ENCODE measurements around the gene RAC3. TPM values are rescaled to one million over a fixed set of nuclear protein-coding genes. Genes with fewer than 3 reads are reported as not detected.

Gene RAC3
- total and polyA plus RNA-seq, 2 of the 8 experiments (the other 6 are each of a cell fraction or from before 2014, with no cell fraction given) = 177 to 299 TPM

GRCh38 chr17:82020572-82021106 is 10.8 kb upstream of the RAC3 start:
- Histone ChIP-seq H3K23ac (ENCODE audit: insufficient read length) (no peak overlapping the region), H3K9ac (replicated peaks in 1 of 4; ENCODE audit: extremely low read depth in 1 of 4, low read depth in 3 of 4, low read length in 3 of 4) (no peak overlapping the region), H3K56ac (replicated peaks; ENCODE audit: insufficient read length, low read depth, low read length) (no peak overlapping the region), H2AFZ (ENCODE audit: low read length) (no peak overlapping the region), H3K36me3 (ENCODE audit: control insufficient read depth in 2 of 4, insufficient read depth in 4 of 4, low read length in 3 of 4) (no peaks in the 10 kb centered on the region), H2BK20ac (ENCODE audit: low read length) (no peak overlapping the region), H3K79me1 (ENCODE audit: low read depth, low read length) (peaks cover 4% of the 10 kb centered on the region; the same call in 1 of the 2 replicates), H2BK12ac (ENCODE audit: low read depth, low read length) (no peak overlapping the region), H4K91ac (replicated peaks; ENCODE audit: insufficient read length, low read length) (no peak overlapping the region), H3K9me3 (ENCODE audit: insufficient read depth in 2 of 2, low read depth in 1 of 2, low read length in 1 of 2) (no peaks in the 10 kb centered on the region), H2BK15ac (ENCODE audit: low read length) (no peak overlapping the region), H3K4me2 (ENCODE audit: insufficient read depth in 1 of 2, low read depth in 2 of 2, low read length in 2 of 2) (no peak overlapping the region), H3K14ac (ENCODE audit: insufficient read length) (no peak overlapping the region), H4K20me1 (replicated peaks in 1 of 2; ENCODE audit: control insufficient read depth in 1 of 2, insufficient read depth in 2 of 2, low read length in 2 of 2) (peaks cover 7 to 13% of the 10 kb centered on the region in 2 experiments), H3K4me1 (replicated peaks in 1 of 4; ENCODE audit: control insufficient read depth in 3 of 4, insufficient read depth in 4 of 4, low read length in 3 of 4) (peaks cover 0 to 14% (median 8%) of the 10 kb centered on the region in 4 experiments; a peak in 5 of 7 replicates), H3K79me2 (ENCODE audit: control insufficient read depth in 1 of 2, insufficient read depth in 2 of 2, low read length in 2 of 2) (peaks cover 0 to 12% of the 10 kb centered on the region in 2 experiments; a peak in 1 of 4 replicates), H4K5ac (ENCODE audit: insufficient read length, low read depth, low read length) (no peak overlapping the region), H2AK5ac (ENCODE audit: low read depth, low read length) (no peak overlapping the region), H2BK120ac (replicated peaks; ENCODE audit: low read depth, low read length) (no peak overlapping the region), H3K4ac (replicated peaks; ENCODE audit: insufficient read length, low read depth, low read length) (no peak overlapping the region), H3K27me3 (replicated peaks in 1 of 4; ENCODE audit: control insufficient read depth in 3 of 4, extremely low read depth in 1 of 4, insufficient read depth in 3 of 4, low read length in 3 of 4) (no peaks in the 10 kb centered on the region), H2BK5ac (ENCODE audit: low read depth, low read length) (no peak overlapping the region), H4K8ac (ENCODE audit: extremely low read depth, insufficient read depth, low read length) (peak overlapping the region; percentile 6; the same call in 1 of the 2 replicates), H3K23me2 (ENCODE audit: low read depth, low read length) (peaks cover 12% of the 10 kb centered on the region), H3K18ac (ENCODE audit: extremely low read depth, low read length) (no peak overlapping the region), H3K27ac (ENCODE audit: low read depth, low read length) (no peak overlapping the region), H3K4me3 (ENCODE audit: extremely low read depth in 1 of 4, insufficient read depth in 2 of 4, low read depth in 3 of 4, low read length in 4 of 4) (no peak overlapping the region)
- ChIA-PET POLR2A (ENCODE audit: partially characterized antibody) (interaction anchor here (0.6 to 4.3 kb wide), 24 partner anchors 8 to 134 kb away, joined by 3 to 15 read pairs (median 4); partner anchors contain the start of genes DCXR, DUS1L, FASN and NOTUM), CTCF (ENCODE audit: partially characterized antibody) (interaction anchor here (0.6 to 4.7 kb wide), 48 partner anchors 9 to 330 kb away, joined by 3 to 29 read pairs (median 4); partner anchors contain the start of genes ASPSCR1, DCXR, DUS1L and MAFG)
- DNase-seq (ENCODE audit: low read depth in 1 of 2, low spot score in 2 of 2) (no peak), FAIRE-seq (no peak)
- WGBS, 2 experiments (ENCODE audit: extremely low coverage in 1 of 2, insufficient coverage in 1 of 2, insufficient read length in 1 of 2, insufficient replicate concordance in 2 of 2, low coverage in 1 of 2, low lambda C conversion rate in 2 of 2, missing lambda C conversion rate in 1 of 2) = 89% methylated on average over 11 of the region's 14 CpGs; no CpG with 5 or more reads in 1 of the 2 experiments
- no peak for TF ChIP-seq SIX5 (IDR thresholded peaks at IDR 0.05; ENCODE audit: low read depth, low read length)
- TF ChIP-seq TAF1 (IDR thresholded peaks at IDR 0.05; ENCODE audit: low read depth, low read length) = no peak
- TF ChIP-seq, protein P1, sequence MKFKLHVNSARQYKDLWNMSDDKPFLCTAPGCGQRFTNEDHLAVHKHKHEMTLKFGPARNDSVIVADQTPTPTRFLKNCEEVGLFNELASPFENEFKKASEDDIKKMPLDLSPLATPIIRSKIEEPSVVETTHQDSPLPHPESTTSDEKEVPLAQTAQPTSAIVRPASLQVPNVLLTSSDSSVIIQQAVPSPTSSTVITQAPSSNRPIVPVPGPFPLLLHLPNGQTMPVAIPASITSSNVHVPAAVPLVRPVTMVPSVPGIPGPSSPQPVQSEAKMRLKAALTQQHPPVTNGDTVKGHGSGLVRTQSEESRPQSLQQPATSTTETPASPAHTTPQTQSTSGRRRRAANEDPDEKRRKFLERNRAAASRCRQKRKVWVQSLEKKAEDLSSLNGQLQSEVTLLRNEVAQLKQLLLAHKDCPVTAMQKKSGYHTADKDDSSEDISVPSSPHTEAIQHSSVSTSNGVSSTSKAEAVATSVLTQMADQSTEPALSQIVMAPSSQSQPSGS (IDR thresholded peaks at IDR 0.05; ENCODE audit: low read length) = no peak
- no peak for TF ChIP-seq CBX5 (IDR thresholded peaks at IDR 0.05; ENCODE audit: low read depth, low read length)
- TF ChIP-seq TCF12 (IDR thresholded peaks at IDR 0.05; ENCODE audit: low read depth, low read length) = no peak
- TF ChIP-seq SIRT6 (IDR thresholded peaks at IDR 0.05; ENCODE audit: low read length) = no peak
- no peak for TF ChIP-seq TBP (IDR thresholded peaks at IDR 0.05; ENCODE audit: low read depth, low read length)
- no peak for TF ChIP-seq NANOG (IDR thresholded peaks at IDR 0.05; ENCODE audit: insufficient read depth, low read depth, low read length, poor library complexity, severe bottlenecking)
- TF ChIP-seq PHF8 (conservative IDR thresholded peaks at IDR 0.05; ENCODE audit: low read depth, low read length) = no peak
- TF ChIP-seq USF2 (IDR thresholded peaks at IDR 0.05; ENCODE audit: low read length) = no peak
- TF ChIP-seq YY1 (IDR thresholded peaks at IDR 0.05; ENCODE audit: low read depth, low read length) = no peak

Measured in H1 (cell line).